Bone marrow (tissue), 2 donors: Measurements from ENCODE around the gene C19orf25.
"Not testable (repeated sequence)": the region's sequence is repeated elsewhere in the genome, so short reads cannot be mapped to it uniquely, and the experiment has no call there.

Experiments
- DNase-seq, 2 donors: peaks; one replicate each; lab custom pipeline; 2025; lab: John Stamatoyannopoulos, UW

Gene C19orf25

DNA sequence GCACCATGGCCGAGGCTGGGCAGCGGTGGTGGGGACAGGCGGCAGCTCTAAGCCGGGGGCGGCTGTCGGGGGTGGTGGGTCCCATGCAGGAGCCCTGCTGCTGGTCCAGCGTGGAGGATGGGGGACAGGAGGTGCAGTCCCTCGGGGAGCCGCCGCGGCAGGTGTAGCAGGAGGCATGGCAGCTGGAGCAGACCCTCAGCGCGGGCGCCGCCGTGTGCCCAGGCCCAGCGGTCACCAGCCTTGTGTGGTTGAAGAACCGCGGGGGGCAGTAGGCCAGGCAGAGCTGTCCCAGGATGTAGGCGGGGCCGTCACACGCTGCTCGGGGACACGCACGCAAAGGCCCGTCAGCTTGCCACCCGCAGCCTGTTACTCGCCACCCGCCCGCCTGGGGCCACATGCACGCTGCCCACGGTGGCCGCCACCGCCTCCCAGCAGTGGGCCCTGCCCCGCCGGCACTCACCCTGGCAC lies 2.9 kb upstream of the C19orf25 start:
- no peak for DNase-seq

DNA sequence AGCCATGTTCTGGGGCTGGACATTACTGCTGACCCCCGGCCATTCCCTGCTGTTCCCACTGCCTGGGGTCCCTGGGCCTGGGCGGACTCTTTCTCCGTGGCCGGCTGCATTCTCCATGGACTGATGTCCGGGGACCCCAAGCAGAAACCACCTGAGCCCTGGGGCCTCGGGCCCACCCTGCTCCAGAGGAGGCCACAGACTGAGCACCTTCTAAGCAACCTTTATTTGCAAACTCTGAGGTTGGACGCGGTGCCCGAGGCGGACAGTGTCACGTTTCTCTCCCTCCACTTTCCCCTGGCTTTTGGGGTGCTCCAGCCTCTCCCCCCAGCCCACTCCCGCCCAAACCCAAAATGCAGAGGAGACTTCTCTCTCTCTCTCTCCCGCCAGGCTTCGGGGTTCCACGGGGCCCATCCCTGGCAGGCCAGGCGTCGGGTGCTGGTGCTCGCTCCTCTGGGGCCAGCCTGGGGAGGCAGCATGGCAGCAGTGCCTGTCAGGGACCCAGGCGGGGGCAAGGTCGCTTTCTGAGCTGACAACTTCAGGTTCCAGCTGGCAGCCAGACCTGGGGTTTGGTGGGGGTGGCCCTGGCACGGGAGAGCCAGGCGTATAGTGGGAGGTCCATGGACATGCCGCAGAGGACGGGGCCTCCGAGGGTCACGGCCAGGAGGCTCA lies 2.3 kb upstream of the C19orf25 start:
- no peak for DNase-seq

DNA sequence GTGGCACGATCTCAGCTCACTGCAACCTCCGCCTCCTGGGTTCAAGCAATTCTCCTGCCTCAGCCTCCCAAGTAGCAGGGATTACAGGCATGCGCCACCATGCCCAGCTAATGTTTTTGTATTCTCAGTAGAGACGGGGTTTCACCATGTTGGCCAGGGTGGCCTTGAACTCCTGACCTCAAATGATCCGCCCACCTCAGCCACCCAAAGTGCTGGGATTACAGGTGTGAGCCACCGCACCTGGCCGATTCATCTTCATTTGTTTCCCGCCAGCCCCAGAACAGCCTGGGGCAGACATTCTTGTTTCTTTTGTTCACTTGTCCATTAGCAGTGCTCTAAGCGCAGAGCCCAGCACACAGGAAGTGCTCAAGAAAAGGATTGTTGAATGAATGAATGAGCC lies 2.0 kb downstream of the C19orf25 start:
- not testable (repeated sequence) for DNase-seq

DNA sequence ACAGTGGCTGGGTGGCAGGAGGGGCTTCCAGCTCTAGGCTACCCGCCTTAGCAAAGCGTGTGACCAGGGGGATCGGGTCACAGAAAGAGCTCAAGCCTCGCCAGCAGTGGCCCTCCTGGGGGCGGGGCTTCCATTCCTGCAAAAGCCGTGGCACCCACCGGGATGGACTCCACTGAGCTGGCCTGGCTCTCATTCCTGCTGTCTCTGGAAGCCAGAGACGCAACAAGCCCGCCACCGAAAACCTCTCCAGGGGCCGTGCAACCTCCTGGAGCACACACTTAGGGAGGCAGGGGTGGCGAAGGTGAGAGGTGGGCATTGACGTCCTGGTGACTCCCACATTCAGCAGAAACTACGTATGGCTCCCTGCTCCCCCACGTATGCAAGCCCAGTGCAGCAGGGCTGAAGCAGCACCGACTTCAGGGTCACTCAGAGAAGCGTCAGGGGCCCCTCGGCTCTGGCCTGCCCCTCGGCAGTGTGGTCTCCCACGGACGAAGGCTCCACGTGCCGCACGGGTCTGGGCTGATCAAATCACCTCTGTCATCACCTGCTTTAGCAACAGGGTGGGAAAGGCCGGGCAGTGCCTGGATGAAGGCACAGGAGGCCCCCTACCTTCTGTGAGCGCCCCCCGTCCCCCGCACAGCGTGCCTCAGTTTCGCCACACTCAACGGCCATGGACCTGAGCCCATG lies 3.1 kb downstream of the C19orf25 start:
- no peak for DNase-seq

DNA sequence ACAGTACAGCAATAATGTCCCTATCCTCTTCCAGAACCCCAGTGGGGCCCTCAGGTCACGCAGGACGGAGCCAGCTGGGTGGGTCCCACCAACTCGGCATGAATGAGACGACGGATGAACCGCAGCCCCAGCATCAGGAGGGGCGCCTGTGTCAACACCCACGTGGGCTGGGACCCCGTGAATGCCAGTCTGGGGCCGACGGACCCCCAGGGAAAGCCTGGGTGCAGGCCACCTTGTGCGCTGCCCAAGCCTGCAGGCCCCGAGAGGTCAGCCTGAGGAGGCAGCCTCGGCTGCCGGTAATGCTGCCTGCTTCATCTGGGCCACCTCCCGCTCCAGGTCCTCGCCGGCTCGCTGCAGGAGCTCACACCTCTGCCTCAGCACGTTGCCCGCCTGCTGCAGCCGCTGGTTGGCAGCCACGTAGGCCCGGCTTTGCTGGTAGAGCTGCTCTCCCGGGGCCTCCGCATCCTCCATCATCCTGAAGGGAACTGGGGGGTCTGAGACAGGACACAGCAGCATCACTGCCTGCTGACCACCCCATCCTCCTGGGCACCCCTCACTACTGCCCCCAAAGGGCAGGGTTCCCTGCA lies 4.2 kb downstream of the C19orf25 start:
- no peak for DNase-seq

DNA sequence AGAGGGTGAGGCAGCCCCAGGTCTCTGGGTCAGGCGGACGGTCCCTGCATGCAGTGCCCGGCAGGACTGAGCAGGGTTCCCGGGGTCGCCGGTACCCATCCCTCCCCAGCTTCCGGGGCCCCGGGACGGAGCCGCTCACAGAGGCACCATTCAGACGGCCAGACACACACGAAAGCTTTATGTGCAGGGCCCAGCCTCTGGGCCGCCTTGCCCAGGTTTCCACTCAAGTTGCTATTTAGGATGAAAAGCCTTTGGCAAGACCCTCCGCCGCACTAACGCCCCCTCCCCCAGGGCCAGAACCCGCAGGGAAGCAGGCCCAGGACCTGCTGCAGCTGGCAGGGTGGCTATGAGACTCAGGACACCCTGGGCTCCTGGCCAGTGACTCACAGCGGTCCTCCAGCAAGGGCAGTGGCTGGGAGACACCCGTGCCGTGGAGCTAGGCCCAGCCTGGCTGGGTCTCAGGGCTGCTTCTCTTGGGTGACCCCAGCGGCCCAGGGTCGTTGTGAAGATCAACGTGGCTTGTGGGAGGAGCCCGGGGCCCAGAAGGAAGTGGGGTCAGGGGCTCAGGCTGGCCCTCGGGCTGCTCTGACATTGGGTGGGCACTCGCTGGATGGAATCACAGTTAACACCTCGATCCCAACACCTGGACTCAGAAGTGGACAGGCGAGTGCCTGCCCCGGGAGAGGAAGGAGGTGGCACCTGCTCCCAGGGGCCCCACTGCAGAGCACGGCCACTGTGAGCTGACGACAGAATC lies 4.8 kb downstream of the C19orf25 start:
- no peak for DNase-seq

DNA sequence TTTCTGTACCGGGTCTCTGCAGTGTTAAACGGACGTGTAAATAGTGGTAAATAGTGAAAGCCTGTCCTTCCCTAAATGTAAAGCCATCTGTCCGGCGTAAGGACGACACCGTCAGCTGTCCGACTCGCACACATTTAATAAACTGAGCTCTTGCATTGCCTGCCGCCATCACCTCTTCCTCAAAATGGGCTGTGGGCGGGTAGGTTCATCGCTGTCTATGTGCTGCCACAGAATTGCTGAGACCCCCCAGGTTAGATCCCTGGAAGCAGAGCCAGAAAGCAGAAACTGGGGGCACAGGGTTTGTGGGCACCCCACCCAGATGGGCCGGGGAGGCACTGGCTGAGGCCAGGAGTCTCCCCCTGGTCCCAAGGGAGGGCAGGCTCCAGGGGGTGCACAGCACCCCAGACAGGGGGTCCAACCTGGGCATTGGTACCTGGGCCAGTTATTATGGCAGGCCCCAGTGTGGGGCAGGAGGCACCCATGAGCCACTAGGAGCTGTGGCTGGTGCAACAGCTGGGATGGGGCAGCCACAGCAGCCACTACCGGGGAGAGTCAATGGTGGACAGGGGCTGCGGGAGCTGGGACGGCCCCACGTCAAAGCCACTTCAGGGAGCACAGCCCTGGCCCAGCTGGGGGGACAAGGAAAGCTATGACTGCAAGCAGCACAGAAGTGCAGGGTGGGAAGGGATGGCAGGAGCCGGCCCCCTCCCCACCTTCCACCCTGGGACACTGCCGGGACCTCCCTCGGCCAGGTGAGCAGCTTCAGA lies 5.7 kb downstream of the C19orf25 start:
- no peak for DNase-seq

DNA sequence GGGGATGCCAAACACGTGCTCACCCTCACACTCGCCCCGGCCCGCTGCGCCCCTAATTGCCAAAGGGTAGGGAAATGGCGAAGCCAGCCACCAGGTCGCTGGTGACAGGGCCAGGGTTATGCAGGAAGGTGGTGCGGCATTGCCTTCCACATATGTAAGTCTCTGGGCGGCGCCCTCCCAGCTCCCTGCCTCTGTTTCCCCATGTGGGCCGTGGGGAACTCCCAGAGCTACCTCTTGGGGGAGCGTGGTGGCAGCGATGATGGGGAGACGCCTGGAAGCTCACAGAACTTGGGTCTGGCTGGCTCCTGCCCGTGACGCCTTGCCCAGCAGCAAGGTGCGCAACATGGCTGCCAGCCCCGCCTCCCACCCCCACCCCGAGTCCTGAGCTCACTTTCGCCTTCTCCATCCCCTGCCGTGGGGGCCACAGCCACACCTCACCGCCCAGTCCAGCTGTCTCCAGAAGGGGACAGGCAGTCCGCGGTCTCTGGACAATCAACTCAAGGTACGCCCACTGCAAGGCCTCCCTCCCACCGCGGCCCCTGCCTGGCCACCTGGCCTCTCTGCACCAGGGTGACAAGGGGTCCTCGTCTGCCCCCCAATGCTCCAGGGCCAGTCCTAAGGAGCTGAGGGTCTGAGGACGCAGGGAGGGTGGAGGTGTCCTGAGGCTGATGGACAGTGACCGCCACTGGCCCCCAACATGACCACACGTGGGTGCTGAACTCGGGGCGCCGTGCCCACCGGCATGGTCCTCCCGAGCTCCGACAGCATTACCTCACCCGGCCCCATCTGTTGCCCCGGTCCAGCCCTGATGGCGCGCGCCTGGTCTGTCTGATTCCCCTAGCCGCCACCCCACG lies 6.6 kb downstream of the C19orf25 start:
- no peak for DNase-seq

- DNase-seq, result no peak
These were observed 7.4 kb downstream of the C19orf25 start for GRCh38 chr19:1471515-1472160.

DNA sequence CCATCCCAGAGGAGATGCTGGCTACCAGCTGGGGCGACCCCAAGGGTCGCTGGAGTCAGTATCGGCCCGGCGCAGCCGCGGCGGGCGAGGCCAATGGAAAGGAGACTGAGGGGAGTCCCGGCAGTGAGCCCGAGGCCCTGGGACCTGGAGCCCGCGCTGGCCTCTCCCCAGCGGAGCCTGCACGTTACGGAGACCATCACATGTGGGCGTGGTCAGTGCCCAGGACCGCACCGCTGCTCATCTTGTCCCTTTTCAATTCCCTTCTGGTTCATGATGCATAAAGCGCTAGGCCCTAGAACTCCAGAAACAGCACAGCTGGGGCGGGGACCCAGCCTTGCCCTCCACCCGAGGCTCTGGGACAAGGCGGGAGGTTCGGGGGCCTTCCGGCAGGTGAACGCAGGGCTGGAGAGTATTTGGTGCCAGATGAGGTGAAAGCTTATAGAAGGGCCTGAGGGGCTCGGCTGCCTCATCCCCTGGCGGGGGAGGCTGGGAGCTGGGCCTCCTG lies 8.0 kb downstream of the C19orf25 start:
- no peak for DNase-seq

DNA sequence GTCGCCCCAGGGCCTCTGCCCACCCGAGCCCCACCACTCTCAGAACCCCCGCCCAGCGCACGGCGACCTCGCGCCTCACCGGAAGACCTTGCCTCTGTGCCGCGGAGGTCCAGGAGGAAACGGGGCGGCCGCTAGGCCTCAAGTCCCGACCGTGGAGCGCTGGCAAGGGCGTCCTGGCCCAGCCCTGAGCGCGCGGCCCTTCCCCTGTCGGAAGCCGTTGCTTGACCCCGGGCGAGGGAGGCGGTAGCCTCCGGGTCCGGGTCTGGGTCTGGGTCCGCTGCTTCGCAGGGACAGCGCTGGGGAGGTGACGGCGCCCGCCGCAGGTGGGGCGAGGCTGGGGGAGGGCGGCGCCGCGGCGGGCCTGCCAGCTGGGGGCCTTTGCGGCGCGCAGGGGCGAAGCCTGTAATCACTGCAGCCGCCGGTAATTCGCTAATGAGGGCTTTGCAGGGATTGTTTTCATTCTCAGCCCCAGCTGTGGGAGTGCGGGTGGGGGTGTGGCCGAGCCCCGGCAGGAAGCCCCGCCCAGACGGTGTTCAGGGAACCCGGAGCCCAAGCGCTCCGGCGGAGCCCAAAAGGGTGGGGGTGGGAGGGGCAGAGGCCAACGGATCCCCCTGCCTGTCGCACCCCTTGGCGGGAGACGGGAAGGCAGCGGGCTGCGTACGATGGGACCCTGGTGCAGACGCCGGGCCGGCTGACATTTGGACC lies 8.6 kb downstream of the C19orf25 start:
- DNase-seq, result no peak

GRCh38 chr19:1470055-1470304 lies 9.0 kb downstream of the C19orf25 start:
- no peak for DNase-seq

DNA sequence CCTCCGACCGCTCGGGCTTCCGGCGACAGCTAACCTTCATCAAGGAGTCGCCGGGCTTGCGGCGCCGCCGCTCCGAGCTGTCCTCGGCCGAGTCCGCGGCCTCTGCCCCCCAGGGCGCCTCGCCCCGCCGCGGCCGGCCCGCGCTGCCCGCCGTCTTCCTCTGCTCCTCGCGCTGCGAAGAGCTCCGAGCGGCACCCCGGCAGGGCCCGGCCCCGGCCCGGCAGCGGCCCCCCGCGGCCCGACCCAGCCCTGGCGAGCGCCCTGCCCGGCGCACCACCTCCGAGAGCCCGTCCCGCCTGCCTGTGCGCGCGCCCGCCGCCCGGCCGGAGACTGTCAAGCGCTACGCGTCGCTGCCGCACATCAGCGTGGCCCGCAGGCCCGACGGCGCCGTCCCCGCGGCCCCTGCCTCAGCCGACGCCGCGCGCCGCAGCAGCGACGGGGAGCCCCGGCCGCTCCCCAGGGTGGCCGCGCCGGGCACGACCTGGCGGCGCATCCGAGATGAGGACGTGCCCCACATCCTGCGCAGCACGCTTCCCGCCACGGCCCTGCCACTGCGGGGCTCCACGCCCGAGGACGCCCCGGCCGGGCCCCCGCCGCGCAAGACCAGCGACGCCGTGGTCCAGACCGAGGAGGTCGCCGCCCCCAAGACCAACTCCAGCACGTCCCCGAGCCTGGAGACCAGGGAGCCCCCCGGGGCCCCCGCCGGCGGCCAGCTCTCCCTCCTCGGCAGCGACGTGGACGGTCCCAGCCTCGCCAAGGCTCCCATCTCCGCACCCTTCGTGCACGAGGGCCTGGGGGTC lies 9.6 kb downstream of the C19orf25 start:
- no peak for DNase-seq

DNA sequence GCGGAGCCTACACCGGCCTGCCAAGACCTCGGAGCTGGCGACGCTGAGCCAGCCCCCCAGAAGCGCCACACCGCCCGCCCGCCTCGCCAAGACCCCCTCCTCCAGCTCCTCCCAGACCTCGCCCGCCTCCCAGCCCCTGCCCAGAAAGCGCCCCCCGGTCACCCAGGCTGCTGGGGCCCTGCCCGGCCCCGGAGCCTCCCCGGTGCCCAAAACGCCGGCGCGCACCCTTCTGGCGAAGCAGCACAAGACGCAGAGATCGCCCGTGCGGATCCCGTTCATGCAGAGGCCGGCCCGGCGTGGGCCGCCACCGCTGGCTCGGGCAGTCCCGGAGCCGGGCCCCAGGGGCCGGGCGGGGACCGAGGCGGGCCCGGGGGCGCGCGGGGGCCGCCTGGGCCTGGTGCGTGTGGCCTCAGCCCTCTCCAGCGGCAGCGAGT lies 10.2 kb downstream of the C19orf25 start:
- peak in 1 of 2 donors; percentile 27 for DNase-seq

DNA sequence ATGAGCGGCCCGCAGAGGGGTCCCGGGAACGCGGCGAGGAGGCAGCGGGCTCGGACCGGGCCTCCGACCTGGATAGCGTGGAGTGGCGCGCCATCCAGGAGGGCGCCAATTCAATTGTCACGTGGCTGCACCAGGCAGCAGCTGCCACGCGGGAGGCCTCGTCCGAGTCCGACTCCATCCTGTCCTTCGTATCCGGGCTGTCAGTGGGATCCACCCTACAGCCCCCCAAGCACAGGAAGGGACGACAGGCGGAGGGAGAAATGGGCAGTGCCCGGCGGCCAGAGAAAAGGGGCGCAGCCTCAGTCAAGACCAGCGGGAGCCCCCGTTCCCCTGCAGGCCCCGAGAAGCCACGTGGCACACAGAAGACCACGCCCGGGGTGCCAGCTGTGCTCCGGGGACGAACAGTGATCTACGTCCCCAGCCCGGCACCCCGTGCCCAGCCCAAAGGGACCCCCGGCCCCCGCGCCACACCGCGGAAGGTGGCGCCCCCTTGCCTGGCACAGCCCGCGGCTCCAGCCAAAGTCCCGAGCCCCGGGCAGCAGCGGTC lies 10.7 kb downstream of the C19orf25 start:
- DNase-seq, result no peak

DNA sequence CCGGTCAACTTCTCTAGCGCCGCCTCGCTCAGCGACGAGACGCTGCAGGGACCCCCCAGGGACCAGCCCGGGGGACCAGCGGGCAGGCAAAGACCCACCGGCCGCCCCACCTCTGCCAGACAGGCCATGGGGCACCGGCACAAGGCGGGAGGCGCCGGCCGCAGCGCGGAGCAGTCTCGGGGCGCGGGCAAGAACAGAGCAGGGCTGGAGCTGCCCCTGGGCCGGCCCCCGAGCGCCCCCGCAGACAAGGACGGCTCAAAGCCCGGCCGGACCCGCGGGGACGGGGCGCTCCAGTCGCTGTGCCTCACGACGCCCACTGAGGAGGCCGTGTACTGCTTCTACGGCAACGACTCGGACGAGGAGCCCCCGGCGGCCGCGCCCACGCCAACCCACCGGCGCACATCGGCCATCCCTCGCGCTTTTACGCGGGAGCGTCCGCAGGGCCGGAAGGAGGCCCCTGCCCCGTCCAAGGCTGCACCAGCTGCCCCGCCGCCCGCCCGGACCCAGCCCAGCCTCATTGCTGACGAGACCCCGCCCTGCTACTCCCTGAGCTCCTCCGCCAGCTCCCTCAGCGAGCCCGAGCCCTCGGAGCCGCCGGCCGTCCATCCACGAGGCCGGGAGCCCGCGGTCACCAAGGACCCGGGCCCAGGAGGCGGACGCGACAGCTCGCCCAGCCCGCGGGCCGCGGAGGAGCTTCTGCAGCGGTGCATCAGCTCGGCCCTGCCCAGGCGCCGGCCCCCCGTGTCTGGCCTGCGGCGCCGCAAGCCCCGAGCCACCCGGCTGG lies 11.3 kb downstream of the C19orf25 start:
- no peak for DNase-seq

DNA sequence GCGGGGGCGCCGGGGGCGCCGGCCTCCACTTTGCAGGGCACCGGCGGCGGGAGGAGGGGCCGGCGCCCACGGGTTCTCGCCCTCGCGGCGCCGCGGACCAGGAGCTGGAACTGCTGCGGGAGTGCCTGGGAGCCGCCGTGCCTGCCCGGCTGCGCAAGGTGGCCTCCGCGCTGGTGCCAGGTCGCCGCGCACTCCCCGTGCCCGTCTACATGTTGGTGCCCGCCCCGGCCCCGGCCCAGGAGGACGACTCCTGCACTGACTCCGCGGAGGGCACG lies 11.9 kb downstream of the C19orf25 start:
- no peak for DNase-seq
